Colon (tissue), 2 donors: Measurements from ENCODE around the gene EFHC1.
"Not testable (repeated sequence)": the region's sequence is repeated elsewhere in the genome, so short reads cannot be mapped to it uniquely, and the experiment has no call there.

Experiments
- FAIRE-seq: peaks from 2 replicates; lab custom pipeline; 2012; peaks lifted over from hg19 to GRCh38; lab: Jason Lieb, UNC
- donor health status: control.
- donor health status: control.

EFHC1 gene

GRCh38 chr6:52419809-52420667 is at the start of gene EFHC1:
Gene EFHC1 (plus strand): TSS chr6:52420342. CDS start chr6:52420411, 69 bp downstream.
- FAIRE-seq: no peak

GRCh38 chr6:52371656-52372191 is 48.4 kb upstream of the EFHC1 start:
- no peak for FAIRE-seq

- FAIRE-seq: no peak
Observed at GRCh38 chr6:52373151-52373690, 46.9 kb upstream of the EFHC1 start.

GRCh38 chr6:52374247-52374646 is 45.9 kb upstream of the EFHC1 start:
- no peak for FAIRE-seq

GRCh38 chr6:52375780-52376556 is 44.2 kb upstream of the EFHC1 start:
- no peak for FAIRE-seq

- FAIRE-seq: no peak
Observed at GRCh38 chr6:52376763-52377162, 43.4 kb upstream of the EFHC1 start.

- FAIRE-seq: no peak
Observed at GRCh38 chr6:52377538-52378221, 42.5 kb upstream of the EFHC1 start.

GRCh38 chr6:52381249-52381648 is 38.9 kb upstream of the EFHC1 start:
- FAIRE-seq: no peak

- FAIRE-seq: no peak
Observed at GRCh38 chr6:52384145-52384766, 35.9 kb upstream of the EFHC1 start.

- no peak for FAIRE-seq
Observed at GRCh38 chr6:52385074-52385473, 35.1 kb upstream of the EFHC1 start.

GRCh38 chr6:52388119-52388518 is 32.0 kb upstream of the EFHC1 start:
- not testable (repeated sequence) for FAIRE-seq

- FAIRE-seq: no peak
Observed at GRCh38 chr6:52388790-52389189, 31.4 kb upstream of the EFHC1 start.

- FAIRE-seq: no peak
Observed at GRCh38 chr6:52389264-52389625, 30.9 kb upstream of the EFHC1 start.

- no peak for FAIRE-seq
Observed at GRCh38 chr6:52389626-52390360, 30.3 kb upstream of the EFHC1 start.

GRCh38 chr6:52390361-52390727 is 29.8 kb upstream of the EFHC1 start:
- FAIRE-seq: no peak

- no peak for FAIRE-seq
Observed at GRCh38 chr6:52391599-52391998, 28.5 kb upstream of the EFHC1 start.

- no peak for FAIRE-seq
Observed at GRCh38 chr6:52392944-52393343, 27.2 kb upstream of the EFHC1 start.

- no peak for FAIRE-seq
Observed at GRCh38 chr6:52393780-52394179, 26.4 kb upstream of the EFHC1 start.

- no peak for FAIRE-seq
Observed at GRCh38 chr6:52394251-52394666, 25.9 kb upstream of the EFHC1 start.

- FAIRE-seq: no peak
Observed at GRCh38 chr6:52395969-52396368, 24.2 kb upstream of the EFHC1 start.
